Esophagus squamous epithelium (tissue), 4 donors: ENCODE results near the gene CEP170.

ENCODE experiments used
- POLR2A ChIP-seq, 4 donors: fragments of 450-650 bp; IDR thresholded peaks; one replicate each; pipeline ENCODE4 v1.6.1; 2017; ENCODE audit warnings: antibody characterized with exemption in 4 of 4, mild to moderate bottlenecking in 4 of 4, moderate library complexity in 3 of 4
- TF ChIP-seq, protein P1 (sequence below), 6 experiments: fragments of 450-650 bp in 4 of 6; fragments of 200-600 bp in 2 of 6; sonication (generic) in 2 of 6; IDR thresholded peaks; one replicate each; pipeline ENCODE4 v1.5.1; 2016 to 2019; ENCODE audit warnings: antibody characterized with exemption in 6 of 6, mild to moderate bottlenecking in 4 of 6, moderate library complexity in 4 of 6

DNA sequence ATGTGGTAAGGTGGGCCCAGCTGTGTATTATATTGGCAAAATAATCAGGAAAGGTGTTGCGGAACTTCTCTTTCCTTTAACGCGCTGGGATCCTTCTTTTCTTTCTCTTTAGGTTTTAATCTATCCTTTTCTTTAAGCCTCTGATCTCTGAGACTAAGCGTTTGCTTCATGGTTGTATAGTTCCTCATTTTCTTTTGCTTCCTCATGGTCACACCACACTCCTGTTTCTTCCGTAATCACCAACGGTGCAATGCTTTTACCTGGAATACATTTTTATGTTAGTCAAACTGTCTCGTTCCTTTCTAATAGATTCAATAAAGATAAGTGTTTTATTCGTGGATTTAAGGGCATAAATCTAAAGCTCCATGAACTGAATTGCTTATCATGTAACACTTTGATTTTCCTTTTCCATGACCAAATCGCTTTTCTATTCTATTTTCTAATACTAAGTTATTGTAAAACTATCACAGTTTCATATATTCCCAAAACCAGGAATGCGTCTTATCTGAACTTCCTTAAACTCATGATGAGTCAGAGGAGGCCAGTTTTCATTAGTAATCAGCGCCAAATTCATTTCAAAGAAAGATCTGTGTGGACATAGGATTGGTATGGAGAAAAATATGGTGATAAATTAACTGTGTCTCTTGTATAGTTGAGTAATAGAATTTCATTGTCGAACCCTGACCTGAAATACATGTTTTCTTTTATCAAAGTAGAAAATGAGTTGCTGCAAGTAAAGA lies 13.0 kb upstream of the CEP170 start:
- TF ChIP-seq, protein P1, sequence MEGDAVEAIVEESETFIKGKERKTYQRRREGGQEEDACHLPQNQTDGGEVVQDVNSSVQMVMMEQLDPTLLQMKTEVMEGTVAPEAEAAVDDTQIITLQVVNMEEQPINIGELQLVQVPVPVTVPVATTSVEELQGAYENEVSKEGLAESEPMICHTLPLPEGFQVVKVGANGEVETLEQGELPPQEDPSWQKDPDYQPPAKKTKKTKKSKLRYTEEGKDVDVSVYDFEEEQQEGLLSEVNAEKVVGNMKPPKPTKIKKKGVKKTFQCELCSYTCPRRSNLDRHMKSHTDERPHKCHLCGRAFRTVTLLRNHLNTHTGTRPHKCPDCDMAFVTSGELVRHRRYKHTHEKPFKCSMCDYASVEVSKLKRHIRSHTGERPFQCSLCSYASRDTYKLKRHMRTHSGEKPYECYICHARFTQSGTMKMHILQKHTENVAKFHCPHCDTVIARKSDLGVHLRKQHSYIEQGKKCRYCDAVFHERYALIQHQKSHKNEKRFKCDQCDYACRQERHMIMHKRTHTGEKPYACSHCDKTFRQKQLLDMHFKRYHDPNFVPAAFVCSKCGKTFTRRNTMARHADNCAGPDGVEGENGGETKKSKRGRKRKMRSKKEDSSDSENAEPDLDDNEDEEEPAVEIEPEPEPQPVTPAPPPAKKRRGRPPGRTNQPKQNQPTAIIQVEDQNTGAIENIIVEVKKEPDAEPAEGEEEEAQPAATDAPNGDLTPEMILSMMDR (IDR thresholded peaks at IDR 0.05) = no peak
- no peak for TF ChIP-seq POLR2A (IDR thresholded peaks at IDR 0.05)
